GM21360 (cell line): ENCODE measurements around the gene TUBB3.
A peak's percentile ranks its signal among the peaks of the same experiment; 100 is the strongest.
"Not testable (repeated sequence)": the region's sequence is repeated elsewhere in the genome, so short reads cannot be mapped to it uniquely, and the experiment has no call there.

Experiments used
- ATAC-seq: cut with Tn5 transposase; IDR thresholded peaks from one replicate; pipeline ENCODE4 v1.9.1; 2021; ENCODE audit warnings: mild to moderate bottlenecking, moderate library complexity; ENCODE audit not compliant: unreplicated experiment

Gene TUBB3

DNA sequence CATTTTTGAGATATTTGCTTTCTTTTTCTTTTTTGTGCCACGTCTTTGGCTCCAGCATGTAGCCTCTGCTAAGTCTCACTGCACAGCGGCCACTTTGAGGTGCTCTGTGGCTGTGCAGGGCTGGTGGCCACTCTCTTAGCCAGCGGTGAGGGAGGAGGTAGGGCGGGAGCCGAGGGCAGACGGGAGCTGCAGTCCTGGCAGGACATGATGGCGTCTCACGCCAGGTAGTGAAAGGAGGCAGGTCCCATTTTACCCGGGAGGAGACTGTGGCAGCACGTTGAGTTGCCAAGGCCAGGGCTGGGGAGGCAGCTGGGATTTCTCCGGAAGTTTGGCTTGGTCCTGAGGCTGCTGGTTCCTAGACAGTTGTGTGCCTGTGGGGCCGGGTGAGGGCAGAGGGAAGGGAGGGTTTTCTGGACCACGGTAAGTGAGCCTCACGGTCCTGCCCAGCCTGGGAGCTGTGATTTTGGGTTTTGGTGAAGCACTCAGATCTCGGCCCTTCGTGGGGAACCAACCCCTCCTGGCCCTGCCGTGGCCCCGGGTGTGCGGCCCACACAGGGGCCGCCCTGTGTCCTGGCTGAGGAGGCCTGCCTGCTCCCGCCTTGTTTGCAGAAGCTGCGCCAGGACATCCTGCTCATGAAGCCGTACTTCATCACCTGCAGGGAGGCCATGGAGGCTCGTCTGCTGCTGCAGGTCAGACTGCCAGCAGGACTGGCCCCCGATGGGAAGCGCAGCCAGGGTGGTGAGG is 39.8 kb downstream of the TUBB3 start:
- ATAC-seq: no peak

GRCh38 chr16:89964201-89964600 is 41.1 kb downstream of the TUBB3 start:
- ATAC-seq: no peak

- no peak for ATAC-seq
Measured at GRCh38 chr16:89965447-89966225, 42.5 kb downstream of the TUBB3 start.

DNA sequence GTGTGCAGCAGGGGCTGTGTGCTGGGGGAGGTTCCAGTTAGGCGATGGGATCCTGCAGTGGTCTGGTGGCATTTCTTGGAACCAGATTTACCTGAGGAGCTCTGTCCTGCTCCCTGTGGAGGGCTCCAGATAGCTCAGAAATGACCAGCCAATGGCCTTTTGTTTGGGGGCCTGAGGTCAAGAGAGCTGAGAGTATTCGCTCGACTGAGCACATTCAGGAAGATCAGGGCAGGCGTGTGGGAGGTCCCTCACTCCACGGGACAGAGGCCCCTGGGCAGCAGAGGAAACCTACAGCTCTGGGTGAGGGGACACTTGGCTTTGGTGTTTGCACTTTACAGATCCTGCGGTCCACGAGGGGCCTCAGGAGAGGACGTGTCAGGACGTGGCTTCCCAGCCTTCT is 43.6 kb downstream of the TUBB3 start:
- no peak for ATAC-seq

- ATAC-seq: not testable (repeated sequence)
Measured at GRCh38 chr16:89967436-89967835, 44.3 kb downstream of the TUBB3 start.

GRCh38 chr16:89968074-89968473 is 44.9 kb downstream of the TUBB3 start:
- not testable (repeated sequence) for ATAC-seq

DNA sequence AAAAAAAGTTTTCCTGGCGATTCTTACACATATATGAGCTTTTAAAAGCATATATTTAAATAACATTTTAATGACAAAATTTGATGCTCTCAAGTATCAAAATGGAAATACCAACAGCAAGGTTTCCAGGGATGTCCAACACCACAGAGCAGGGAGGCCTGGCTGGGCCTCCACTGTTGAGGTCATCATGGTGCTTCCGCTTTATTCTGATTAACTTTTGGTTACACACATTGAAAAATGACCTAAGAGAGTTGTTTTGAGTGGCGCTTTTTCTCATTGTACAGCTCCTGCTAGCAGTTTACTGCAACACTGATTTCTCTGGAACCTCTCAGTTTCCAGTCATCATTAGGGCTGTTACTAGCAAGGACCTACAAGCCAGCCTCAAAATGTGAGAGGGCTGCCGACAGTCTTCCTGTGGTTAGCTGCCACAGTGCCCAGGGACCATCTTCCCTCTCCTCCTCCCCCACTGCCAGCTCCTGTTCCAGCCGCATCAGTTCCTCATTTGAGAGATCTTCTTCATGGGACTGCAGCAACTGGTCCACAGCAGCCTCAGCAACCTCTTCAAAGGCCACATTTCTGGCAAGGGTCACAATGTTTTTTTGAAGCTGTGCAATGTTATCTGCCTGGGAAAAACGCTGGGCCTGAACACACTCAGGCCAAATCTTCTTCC is 46.7 kb downstream of the TUBB3 start:
- ATAC-seq: no peak

DNA sequence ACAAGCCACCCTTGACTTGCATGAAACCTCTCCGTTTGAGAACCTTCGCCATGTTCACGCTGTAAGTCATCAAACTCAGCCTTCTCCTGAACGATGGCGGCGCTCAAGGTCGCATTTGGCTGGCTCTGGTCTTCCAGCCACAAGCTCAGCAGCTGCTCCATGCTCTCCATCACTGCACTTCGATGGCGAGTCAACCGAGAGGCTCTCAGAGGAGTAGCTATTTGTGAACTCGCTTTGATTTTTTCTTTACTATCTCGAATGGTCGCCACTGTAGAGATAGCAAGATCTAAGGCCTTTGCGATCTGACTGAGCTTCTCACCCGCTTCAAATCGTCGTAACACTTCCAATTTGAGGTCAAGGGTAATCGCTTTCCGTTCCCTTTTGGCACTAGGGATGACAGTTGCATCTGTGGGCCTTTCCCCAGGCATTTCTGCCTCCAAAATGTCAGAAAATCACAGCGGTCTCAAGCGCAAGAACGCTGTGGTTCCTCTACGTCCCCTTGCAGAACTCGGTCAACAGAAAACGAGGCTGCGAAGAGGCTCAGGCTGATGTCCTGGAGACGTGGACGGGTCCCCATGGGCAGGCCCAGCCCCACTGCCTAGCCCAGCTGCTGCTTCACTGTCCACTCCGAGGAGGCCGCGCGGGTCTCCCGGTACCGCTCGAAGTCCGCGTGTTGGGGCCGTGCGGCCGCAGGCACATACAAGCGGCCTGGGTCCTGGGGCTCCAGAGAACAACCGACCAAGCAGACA is 48.5 kb downstream of the TUBB3 start:
- ATAC-seq: peak; percentile 10

DNA sequence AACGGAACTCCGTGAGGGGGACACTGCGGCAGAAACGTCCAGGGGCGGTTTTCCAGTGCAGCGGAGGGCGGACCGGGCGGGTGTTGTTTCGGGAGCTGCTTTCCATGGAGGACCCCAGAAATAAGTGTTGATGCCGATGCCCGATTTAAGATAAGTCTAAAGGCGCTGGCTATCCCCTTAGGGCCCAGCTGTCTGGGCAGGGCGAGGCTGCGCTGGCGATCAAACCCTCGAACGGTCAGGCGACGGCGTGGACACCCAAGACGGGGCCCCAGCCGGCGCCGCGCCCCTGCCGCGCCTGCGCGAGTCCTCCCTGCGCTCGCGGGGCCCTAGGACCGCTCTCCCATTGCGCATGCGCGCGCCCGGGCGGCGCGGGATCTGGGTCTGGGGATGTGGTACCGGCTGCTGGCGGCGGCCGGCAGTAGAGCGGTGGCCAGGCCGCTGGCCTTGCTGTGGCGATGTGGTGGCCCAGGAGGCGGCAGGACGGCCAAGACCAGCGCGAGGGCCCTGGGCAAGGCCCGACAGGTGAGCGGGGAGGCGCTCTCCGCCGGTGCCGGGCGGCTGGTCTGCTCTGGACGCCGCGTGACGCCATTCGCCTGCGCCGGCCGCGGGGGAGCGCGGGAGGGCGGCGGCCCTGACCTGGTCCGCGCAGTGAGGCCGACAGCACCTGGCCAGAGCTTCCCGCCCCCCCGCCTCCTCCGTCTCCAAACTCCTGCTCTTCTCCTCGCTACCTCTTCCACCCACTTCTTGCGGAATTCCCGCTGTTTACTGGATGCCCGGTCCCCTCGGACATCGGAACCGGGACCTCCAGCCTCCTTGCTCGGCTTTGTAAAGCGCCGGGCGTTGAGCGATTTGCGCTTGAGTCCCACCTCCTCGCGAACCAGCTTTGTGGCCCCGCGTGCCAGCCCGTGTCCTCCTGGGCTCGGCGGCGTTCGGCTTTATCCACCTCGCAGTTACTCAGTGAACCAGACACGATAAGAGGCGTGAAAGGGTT is 49.4 kb downstream of the TUBB3 start:
- ATAC-seq: peak; percentile 77

- no peak for ATAC-seq
Measured at GRCh38 chr16:89973235-89973634, 50.1 kb downstream of the TUBB3 start.

GRCh38 chr16:89973654-89974335 is 50.7 kb downstream of the TUBB3 start:
- ATAC-seq: no peak

DNA sequence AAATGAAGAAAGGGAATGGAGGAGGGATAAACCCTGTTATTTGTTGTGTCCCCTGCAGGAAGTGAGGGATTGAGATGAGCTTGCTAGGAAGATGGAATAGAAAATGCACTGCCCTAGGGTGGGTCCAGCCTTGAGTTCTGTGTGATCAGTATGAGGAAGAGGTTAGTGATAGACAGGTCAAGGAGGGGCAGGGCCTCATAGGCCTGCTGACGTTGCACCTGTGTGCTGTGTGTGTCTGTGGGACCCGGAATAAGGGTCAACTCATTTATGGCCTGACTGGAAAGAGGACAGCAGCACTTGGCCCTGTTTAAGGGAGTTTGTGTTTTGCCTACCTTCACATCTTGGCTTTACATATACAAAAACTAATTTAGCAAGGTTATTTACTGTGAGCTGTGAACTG is 51.7 kb downstream of the TUBB3 start:
- no peak for ATAC-seq

DNA sequence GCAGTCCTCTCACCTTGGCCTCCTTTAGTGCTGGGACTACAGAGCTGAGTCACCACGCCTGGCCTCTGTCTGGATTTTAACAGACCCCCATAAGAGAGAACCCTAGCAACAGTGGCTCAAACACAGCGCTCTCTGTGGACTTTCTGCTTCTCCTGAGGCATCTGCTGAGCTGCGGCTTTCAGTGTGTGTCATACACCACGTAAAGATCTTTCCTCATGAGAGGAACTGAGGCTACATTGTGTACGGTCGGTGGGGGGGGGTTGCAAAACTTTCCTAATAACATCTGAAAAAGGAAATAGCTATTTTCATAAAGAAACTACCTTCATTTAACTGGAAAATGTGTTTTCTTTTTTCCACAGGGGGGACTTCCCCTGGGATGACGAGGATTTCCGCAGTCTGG is 58.3 kb downstream of the TUBB3 start:
- no peak for ATAC-seq

DNA sequence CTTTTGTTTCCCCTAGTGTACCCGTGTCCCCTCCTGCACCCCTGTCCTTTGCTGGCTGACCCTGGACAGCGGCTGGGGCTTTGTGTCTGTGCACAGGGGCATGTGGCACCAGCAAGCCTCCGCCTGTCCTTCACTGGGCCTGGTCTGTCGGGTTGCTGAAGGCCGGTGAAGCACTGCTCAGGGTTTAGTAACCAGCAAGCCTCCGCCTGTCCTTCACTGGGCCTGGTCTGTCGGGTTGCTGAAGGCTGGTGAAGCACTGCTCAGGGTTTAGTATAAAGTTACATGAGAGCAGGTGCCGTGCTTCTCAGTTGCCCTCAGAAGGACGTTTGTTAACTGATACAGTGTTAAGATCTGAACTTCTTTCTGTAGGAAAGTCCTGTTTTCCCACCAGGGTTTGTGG is 59.2 kb downstream of the TUBB3 start:
- ATAC-seq: no peak

- no peak for ATAC-seq
Measured at GRCh38 chr16:89983536-89983935, 60.4 kb downstream of the TUBB3 start.

DNA sequence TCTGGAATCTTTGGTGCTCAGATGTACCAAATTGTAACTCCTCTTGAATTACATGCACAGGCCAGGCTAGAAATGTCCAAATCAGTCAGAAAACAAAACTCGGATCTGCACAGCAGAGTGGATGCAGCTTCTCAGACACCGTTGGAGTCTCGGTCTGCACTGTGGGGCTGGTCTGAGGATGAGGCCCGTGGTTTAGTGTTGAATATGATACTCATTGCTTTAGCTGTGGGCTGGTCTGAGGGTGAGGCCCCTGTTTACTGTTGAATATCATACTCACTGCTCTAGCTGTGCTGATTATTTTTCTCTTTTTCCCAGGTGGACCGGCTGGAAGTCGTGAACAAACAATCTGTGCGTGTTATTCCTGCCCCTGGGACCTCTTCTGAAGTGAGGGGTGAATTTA is 61.1 kb downstream of the TUBB3 start:
- ATAC-seq: no peak

DNA sequence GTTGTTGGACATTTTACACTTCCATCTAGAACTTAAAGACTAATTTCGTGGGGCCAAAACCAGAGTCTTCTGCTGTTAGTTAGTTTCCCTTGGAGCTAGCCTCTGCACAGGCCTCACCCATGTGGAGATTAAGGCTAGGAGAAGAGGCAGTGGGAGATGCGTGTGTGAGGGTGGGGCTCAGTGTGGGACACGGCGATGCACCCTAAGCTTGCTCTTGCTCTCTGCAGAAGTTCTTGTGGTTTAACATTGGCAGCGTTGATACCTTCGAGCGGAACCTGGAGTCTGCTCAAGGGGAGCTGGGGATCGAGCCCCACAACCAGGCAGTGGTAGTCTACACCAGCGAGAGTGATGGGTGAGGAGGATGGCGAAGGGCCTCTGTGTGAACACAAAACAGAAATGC is 62.1 kb downstream of the TUBB3 start:
- ATAC-seq: no peak
